ENCODE measurements around the gene PRMT7. TPM values are rescaled to one million over a fixed set of nuclear protein-coding genes. Genes with fewer than 3 reads are reported as not detected.

Gene PRMT7
- total RNA-seq, 1 donor from 2014 or later: 36.7 TPM

DNA sequence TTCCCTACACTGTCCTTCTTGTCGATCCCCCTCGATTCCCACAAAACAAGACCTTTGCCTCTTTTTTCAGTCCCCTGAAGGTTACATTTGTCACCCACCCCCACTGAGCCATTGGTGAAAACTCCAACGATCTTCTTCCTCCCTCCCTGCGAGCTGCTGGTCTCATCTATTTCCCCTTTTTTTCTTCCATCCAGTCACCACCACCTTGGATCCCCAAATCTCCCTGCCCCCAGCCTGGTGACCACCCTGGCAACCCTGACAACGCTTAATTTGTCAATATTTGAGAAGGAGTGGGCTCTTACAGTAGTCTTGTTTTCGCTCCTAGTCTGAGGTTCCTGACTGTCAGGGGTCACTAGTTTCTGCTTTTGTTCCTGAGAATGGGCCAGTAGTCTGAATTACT lies 74.6 kb downstream of the PRMT7 start:
- H3K36me3 ChIP-seq (ENCODE audit: insufficient read depth, low read length): no peaks in the 10 kb centered on the region
- H3K79me2 ChIP-seq (ENCODE audit: insufficient read depth, low read length): no peaks in the 10 kb centered on the region
- Mint-ChIP-seq H3K4me3 (ENCODE audit: unreplicated experiment) (no peak overlapping the region), H3K9me3 (ENCODE audit: unreplicated experiment) (no peaks in the 10 kb centered on the region), H3K4me1 (ENCODE audit: low read depth, unreplicated experiment) (no peaks in the 10 kb centered on the region), H3K27ac (ENCODE audit: unreplicated experiment) (no peak overlapping the region), H3K36me3 (ENCODE audit: low read depth, unreplicated experiment) (peaks cover 4% of the 10 kb centered on the region), H3K27me3 (ENCODE audit: low read depth, unreplicated experiment) (peaks cover 42% of the 10 kb centered on the region)
- no peak overlapping the region for H3K4me3 ChIP-seq (ENCODE audit: insufficient read depth, low read depth, low read length)
- peaks cover 4% of the 10 kb centered on the region for H3K27me3 ChIP-seq (ENCODE audit: insufficient read depth, low read length)
- DNase-seq (ENCODE audit: low read depth): no peak
- no peak overlapping the region for H3K9ac ChIP-seq (ENCODE audit: low read length)
- TF ChIP-seq EZH2 (IDR thresholded peaks at IDR 0.05; ENCODE audit: insufficient read depth, low read length): no peak
- TF ChIP-seq, protein P1, sequence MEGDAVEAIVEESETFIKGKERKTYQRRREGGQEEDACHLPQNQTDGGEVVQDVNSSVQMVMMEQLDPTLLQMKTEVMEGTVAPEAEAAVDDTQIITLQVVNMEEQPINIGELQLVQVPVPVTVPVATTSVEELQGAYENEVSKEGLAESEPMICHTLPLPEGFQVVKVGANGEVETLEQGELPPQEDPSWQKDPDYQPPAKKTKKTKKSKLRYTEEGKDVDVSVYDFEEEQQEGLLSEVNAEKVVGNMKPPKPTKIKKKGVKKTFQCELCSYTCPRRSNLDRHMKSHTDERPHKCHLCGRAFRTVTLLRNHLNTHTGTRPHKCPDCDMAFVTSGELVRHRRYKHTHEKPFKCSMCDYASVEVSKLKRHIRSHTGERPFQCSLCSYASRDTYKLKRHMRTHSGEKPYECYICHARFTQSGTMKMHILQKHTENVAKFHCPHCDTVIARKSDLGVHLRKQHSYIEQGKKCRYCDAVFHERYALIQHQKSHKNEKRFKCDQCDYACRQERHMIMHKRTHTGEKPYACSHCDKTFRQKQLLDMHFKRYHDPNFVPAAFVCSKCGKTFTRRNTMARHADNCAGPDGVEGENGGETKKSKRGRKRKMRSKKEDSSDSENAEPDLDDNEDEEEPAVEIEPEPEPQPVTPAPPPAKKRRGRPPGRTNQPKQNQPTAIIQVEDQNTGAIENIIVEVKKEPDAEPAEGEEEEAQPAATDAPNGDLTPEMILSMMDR (IDR thresholded peaks at IDR 0.05; ENCODE audit: insufficient read depth, low read depth, low read length): no peak
- no peak overlapping the region for H3K27ac ChIP-seq (ENCODE audit: low read depth, low read length)
- no peaks in the 10 kb centered on the region for H3K4me1 ChIP-seq (ENCODE audit: insufficient read depth, low read length)
- H4K20me1 ChIP-seq (ENCODE audit: insufficient read depth, low read length): no peaks in the 10 kb centered on the region
- no peak overlapping the region for H2AFZ ChIP-seq (ENCODE audit: low read depth, low read length)
- no peak overlapping the region for H3K4me2 ChIP-seq (ENCODE audit: low read length)
- no peaks in the 10 kb centered on the region for H3K9me3 ChIP-seq (ENCODE audit: insufficient read depth, low read depth, low read length)
- FAIRE-seq: no peak

DNA sequence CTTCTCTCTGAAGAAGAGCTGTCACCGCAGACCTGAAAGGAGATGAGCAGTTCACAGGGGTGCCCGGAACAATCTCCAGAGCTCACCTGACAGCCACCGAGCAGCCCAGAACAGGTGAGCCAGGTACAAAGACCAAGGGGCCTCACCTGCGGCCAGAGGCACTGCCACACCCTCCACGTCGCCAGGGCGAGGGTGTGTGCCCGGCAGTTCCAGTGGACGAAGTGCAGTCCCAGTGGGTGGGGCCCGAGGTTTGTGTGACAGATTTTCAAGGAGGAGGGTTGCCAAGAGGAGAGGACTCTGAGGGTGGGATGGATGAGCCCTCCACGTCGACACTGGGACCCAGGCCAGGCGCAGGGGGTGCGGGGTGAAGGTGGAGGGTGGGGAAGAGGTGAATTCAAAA lies 75.8 kb downstream of the PRMT7 start:
- no peak for DNase-seq (ENCODE audit: low read depth)
- Histone ChIP-seq H3K79me2 (ENCODE audit: insufficient read depth, low read length) (no peaks in the 10 kb centered on the region), H3K27me3 (ENCODE audit: insufficient read depth, low read length) (peaks cover 4% of the 10 kb centered on the region), H2AFZ (ENCODE audit: low read depth, low read length) (no peak overlapping the region), H4K20me1 (ENCODE audit: insufficient read depth, low read length) (no peaks in the 10 kb centered on the region), H3K4me1 (ENCODE audit: insufficient read depth, low read length) (no peaks in the 10 kb centered on the region), H3K4me2 (ENCODE audit: low read length) (no peak overlapping the region), H3K9ac (ENCODE audit: low read length) (no peak overlapping the region), H3K9me3 (ENCODE audit: insufficient read depth, low read depth, low read length) (no peaks in the 10 kb centered on the region), H3K36me3 (ENCODE audit: insufficient read depth, low read length) (no peaks in the 10 kb centered on the region), H3K4me3 (ENCODE audit: insufficient read depth, low read depth, low read length) (no peak overlapping the region), H3K27ac (ENCODE audit: low read depth, low read length) (no peak overlapping the region)
- FAIRE-seq: no peak
- Mint-ChIP-seq H3K36me3 (ENCODE audit: low read depth, unreplicated experiment) (peaks cover 4% of the 10 kb centered on the region), H3K4me3 (ENCODE audit: unreplicated experiment) (no peak overlapping the region), H3K27ac (ENCODE audit: unreplicated experiment) (peak overlapping the region; percentile 66), H3K4me1 (ENCODE audit: low read depth, unreplicated experiment) (no peaks in the 10 kb centered on the region), H3K27me3 (ENCODE audit: low read depth, unreplicated experiment) (peaks cover 43% of the 10 kb centered on the region), H3K9me3 (ENCODE audit: unreplicated experiment) (no peaks in the 10 kb centered on the region)
- TF ChIP-seq, protein P1 (IDR thresholded peaks at IDR 0.05; ENCODE audit: insufficient read depth, low read depth, low read length): no peak
- no peak for TF ChIP-seq EZH2 (IDR thresholded peaks at IDR 0.05; ENCODE audit: insufficient read depth, low read length)

DNA sequence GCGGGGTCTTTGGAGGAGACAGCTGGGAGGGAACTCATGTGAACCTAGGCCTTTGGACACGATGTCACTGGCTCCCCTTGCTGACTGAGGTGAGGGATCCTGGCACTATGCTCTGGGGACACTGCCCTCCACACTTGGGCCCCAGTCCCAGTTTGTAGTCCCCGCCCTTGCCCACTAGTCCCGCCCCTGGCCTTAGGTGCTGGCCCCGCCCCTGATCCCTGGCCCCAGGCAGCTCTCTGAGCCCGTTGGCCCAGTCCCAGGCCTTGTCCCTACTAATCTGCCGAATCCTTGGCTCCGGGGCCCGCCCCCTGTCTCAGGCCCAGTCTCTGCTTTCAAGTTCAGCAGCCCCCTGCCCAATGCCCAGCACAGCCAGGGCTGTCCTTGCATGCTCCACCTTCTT lies 76.5 kb downstream of the PRMT7 start:
- Mint-ChIP-seq H3K9me3 (ENCODE audit: unreplicated experiment) (no peaks in the 10 kb centered on the region), H3K4me1 (ENCODE audit: low read depth, unreplicated experiment) (no peaks in the 10 kb centered on the region)
- no peak for FAIRE-seq

More for the DNA sequence above, 76.5 kb downstream of the PRMT7 start:
- Mint-ChIP-seq H3K27ac (ENCODE audit: unreplicated experiment) (no peak overlapping the region), H3K27me3 (ENCODE audit: low read depth, unreplicated experiment) (peaks cover 40% of the 10 kb centered on the region), H3K4me3 (ENCODE audit: unreplicated experiment) (no peak overlapping the region), H3K36me3 (ENCODE audit: low read depth, unreplicated experiment) (peaks cover 2% of the 10 kb centered on the region)
- no peaks in the 10 kb centered on the region for H4K20me1 ChIP-seq (ENCODE audit: insufficient read depth, low read length)
- no peaks in the 10 kb centered on the region for H3K4me1 ChIP-seq (ENCODE audit: insufficient read depth, low read length)
- H3K9ac ChIP-seq (ENCODE audit: low read length): no peak overlapping the region
- H3K4me2 ChIP-seq (ENCODE audit: low read length): no peak overlapping the region
- no peaks in the 10 kb centered on the region for H3K79me2 ChIP-seq (ENCODE audit: insufficient read depth, low read length)
- H3K4me3 ChIP-seq (ENCODE audit: insufficient read depth, low read depth, low read length): no peak overlapping the region
- no peak for DNase-seq (ENCODE audit: low read depth)
- H3K27ac ChIP-seq (ENCODE audit: low read depth, low read length): no peak overlapping the region
- no peaks in the 10 kb centered on the region for H3K36me3 ChIP-seq (ENCODE audit: insufficient read depth, low read length)
- no peak overlapping the region for H2AFZ ChIP-seq (ENCODE audit: low read depth, low read length)
- no peak for TF ChIP-seq EZH2 (IDR thresholded peaks at IDR 0.05; ENCODE audit: insufficient read depth, low read length)
- TF ChIP-seq, protein P1 (IDR thresholded peaks at IDR 0.05; ENCODE audit: insufficient read depth, low read depth, low read length): no peak
- peaks cover 4% of the 10 kb centered on the region for H3K27me3 ChIP-seq (ENCODE audit: insufficient read depth, low read length)
- H3K9me3 ChIP-seq (ENCODE audit: insufficient read depth, low read depth, low read length): no peaks in the 10 kb centered on the region

All from astrocyte (in vitro differentiated cells and primary cell).